ENCODE measurements around the gene TRNP1.

Gene TRNP1

GRCh38 chr1:27006683-27007082 is 13.2 kb downstream of the TRNP1 start:
- H3K4me3 ChIP-seq (replicated peaks; ENCODE audit: low read depth, low read length): no peak overlapping the region
- TF ChIP-seq CTCF (IDR thresholded peaks at IDR 0.05; ENCODE audit: low read depth, low read length, missing control alignments): no peak
- DNase-seq (ENCODE audit: extremely low read depth, low read depth): no peak

- TF ChIP-seq CTCF (IDR thresholded peaks at IDR 0.05; ENCODE audit: low read depth, low read length, missing control alignments): no peak
- no peak for DNase-seq (ENCODE audit: extremely low read depth, low read depth)
- no peak overlapping the region for H3K4me3 ChIP-seq (replicated peaks; ENCODE audit: low read depth, low read length)
Measured at GRCh38 chr1:27007909-27008582, 14.6 kb downstream of the TRNP1 start.

- no peak for TF ChIP-seq CTCF (IDR thresholded peaks at IDR 0.05; ENCODE audit: low read depth, low read length, missing control alignments)
- DNase-seq (ENCODE audit: extremely low read depth, low read depth): no peak
- no peak overlapping the region for H3K4me3 ChIP-seq (replicated peaks; ENCODE audit: low read depth, low read length)
Measured at GRCh38 chr1:27009601-27010197, 16.2 kb downstream of the TRNP1 start.

GRCh38 chr1:27010226-27010994 is 16.9 kb downstream of the TRNP1 start:
- H3K4me3 ChIP-seq (replicated peaks; ENCODE audit: low read depth, low read length): no peak overlapping the region
- no peak for DNase-seq (ENCODE audit: extremely low read depth, low read depth)
- no peak for TF ChIP-seq CTCF (IDR thresholded peaks at IDR 0.05; ENCODE audit: low read depth, low read length, missing control alignments)

GRCh38 chr1:27011058-27011764 is 17.7 kb downstream of the TRNP1 start:
- no peak overlapping the region for H3K4me3 ChIP-seq (replicated peaks; ENCODE audit: low read depth, low read length)
- TF ChIP-seq CTCF (IDR thresholded peaks at IDR 0.05; ENCODE audit: low read depth, low read length, missing control alignments): no peak
- DNase-seq (ENCODE audit: extremely low read depth, low read depth): no peak

- peak overlapping the region; percentile 18 for H3K4me3 ChIP-seq (replicated peaks; ENCODE audit: low read depth, low read length)
- TF ChIP-seq CTCF (IDR thresholded peaks at IDR 0.05; ENCODE audit: low read depth, low read length, missing control alignments): no peak
- no peak for DNase-seq (ENCODE audit: extremely low read depth, low read depth)
Measured at GRCh38 chr1:27011976-27012563, 18.6 kb downstream of the TRNP1 start.

Data from HFF-Myc (cell line).